A673 (cell line): Measurements from ENCODE around the gene PEX14. TPM values are rescaled to one million over a fixed set of nuclear protein-coding genes. Genes with fewer than 3 reads are reported as not detected.

Source experiments
- BruUV-seq: library from RNA; stranded (reverse); fragments of 400-500 nt; replicated peaks from 2 replicates; lab custom pipeline; 2021; lab: Mats Ljungman, UMichigan
- CTCF ChIA-PET: fragments of 300-600 bp; sonication (Branson Sonifier 250); formaldehyde crosslinking; loops from one replicate; lab custom pipeline; 2022; ENCODE audit warnings: antibody characterized with exemption; lab: Charles Lee
- POLR2A ChIA-PET: fragments of 300-600 bp; sonication (Branson Sonifier 250); formaldehyde crosslinking; loops from one replicate; lab custom pipeline; 2022; ENCODE audit warnings: antibody characterized with exemption; ENCODE audit not compliant: low non-redundant PET; lab: Charles Lee
- DNase-seq: peaks from one replicate; pipeline ENCODE4 v3.0.0-alpha.2; 2015; ENCODE audit warnings: low spot score
- H3K27ac ChIP-seq: fragments of 200-600 bp; sonication (generic); 2 replicates; pipeline ENCODE4 v1.5.1; 2016; ENCODE audit warnings: mixed run types, low read depth, mild to moderate bottlenecking, mixed read lengths, antibody characterized with exemption, low read length; ENCODE audit not compliant: poor library complexity, severe bottlenecking
- H3K27me3 ChIP-seq: fragments of 200-600 bp; sonication (generic); replicated peaks from 2 replicates; pipeline ENCODE4 v1.6.1; 2017; ENCODE audit warnings: mixed run types, low read depth, mild to moderate bottlenecking, mixed read lengths, antibody characterized with exemption, low read length; ENCODE audit not compliant: insufficient read depth, poor library complexity
- H3K36me3 ChIP-seq: fragments of 200-600 bp; sonication (generic); 2 replicates; pipeline ENCODE4 v1.6.1; 2016; ENCODE audit warnings: mixed run types, mild to moderate bottlenecking, mixed read lengths, antibody characterized with exemption, low read length; ENCODE audit not compliant: insufficient read depth, poor library complexity, severe bottlenecking
- H3K4me1 ChIP-seq: fragments of 200-600 bp; sonication (generic); 2 replicates; pipeline ENCODE4 v1.6.1; 2017; ENCODE audit warnings: mixed run types, mild to moderate bottlenecking, mixed read lengths, antibody characterized with exemption, low read length; ENCODE audit not compliant: insufficient read depth, poor library complexity, severe bottlenecking
- H3K4me3 ChIP-seq: fragments of 200-600 bp; sonication (generic); 2 replicates; pipeline ENCODE4 v1.5.1; 2016; ENCODE audit warnings: low read depth, mixed run types, mild to moderate bottlenecking, mixed read lengths, low read length; ENCODE audit not compliant: poor library complexity, severe bottlenecking
- H3K9me3 ChIP-seq: fragments of 200-600 bp; sonication (generic); 2 replicates; pipeline ENCODE4 v1.6.1; 2016; ENCODE audit warnings: mixed run types, low read depth, mild to moderate bottlenecking, mixed read lengths, antibody characterized with exemption, low read length; ENCODE audit not compliant: poor library complexity, severe bottlenecking
- CTCF ChIP-seq: fragments of 300-800, 200-600 bp; sonication (generic); conservative IDR thresholded peaks from 2 replicates; pipeline ENCODE4 v1.5.1; 2017; ENCODE audit warnings: low read depth, mild to moderate bottlenecking, antibody characterized with exemption, low read length, moderate library complexity, mixed read lengths
- EZH2 ChIP-seq: fragments of 200-600 bp; sonication (generic); IDR thresholded peaks from 2 replicates; pipeline ENCODE4 v1.6.1; 2017; ENCODE audit warnings: borderline replicate concordance, low read depth, mild to moderate bottlenecking, mixed read lengths, antibody characterized with exemption, low read length; ENCODE audit not compliant: poor library complexity, severe bottlenecking
- intact Hi-C: fragments of 100-400 bp; cut with micrococcal nuclease; formaldehyde crosslinking; loops from one replicate; pipeline ENCODE4 v1.10.0; 2022; ENCODE audit not compliant: unreplicated experiment
- total RNA-seq: library from RNA; stranded (reverse); gene quantifications from 2 replicates; pipeline ENCODE4 v1.2.3, GENCODE V29; 2021

The PEX14 gene
- total RNA-seq, 1 experiment from 2014 or later = 26.8 TPM

- TF ChIP-seq CTCF = no peak
- no TSS peak for BruUV-seq
- H3K27me3 ChIP-seq = no peaks in the 10 kb centered on the region
- H3K36me3 ChIP-seq = no peaks in the 10 kb centered on the region
- no peak for DNase-seq
- no peak overlapping the region for H3K27ac ChIP-seq
- ChIA-PET CTCF (no interaction called here), POLR2A (no interaction called here)
- H3K9me3 ChIP-seq = no peaks in the 10 kb centered on the region
- peaks cover 4% of the 10 kb centered on the region for H3K4me1 ChIP-seq
- intact Hi-C loops = no loop called here
- no peak overlapping the region for H3K4me3 ChIP-seq
Measured at GRCh38 chr1:10589074-10589473, 114.3 kb downstream of the PEX14 start.

- peaks cover 4% of the 10 kb centered on the region for H3K4me1 ChIP-seq
- CTCF ChIA-PET = no interaction called here
- POLR2A ChIA-PET = no interaction called here
Measured at GRCh38 chr1:10591010-10591409, 116.3 kb downstream of the PEX14 start.

GRCh38 chr1:10592373-10592772 lies 117.6 kb downstream of the PEX14 start:
- no peak overlapping the region for H3K27ac ChIP-seq
- TF ChIP-seq EZH2 (no peak), CTCF (no peak)
- no peaks in the 10 kb centered on the region for H3K27me3 ChIP-seq
- ChIA-PET POLR2A (no interaction called here), CTCF (no interaction called here)
- no TSS peak for BruUV-seq
- H3K4me3 ChIP-seq = no peak overlapping the region
- intact Hi-C loops = no loop called here
- peaks cover 4% of the 10 kb centered on the region for H3K4me1 ChIP-seq
- H3K9me3 ChIP-seq = no peaks in the 10 kb centered on the region
- H3K36me3 ChIP-seq = no peaks in the 10 kb centered on the region
- DNase-seq = no peak

More at GRCh38 chr1:10591010-10591409, 116.3 kb downstream of the PEX14 start:
- H3K36me3 ChIP-seq = no peaks in the 10 kb centered on the region
- TF ChIP-seq CTCF (no peak), EZH2 (no peak)
- no peaks in the 10 kb centered on the region for H3K27me3 ChIP-seq
- DNase-seq = no peak
- no peak overlapping the region for H3K4me3 ChIP-seq
- H3K27ac ChIP-seq = no peak overlapping the region
- no TSS peak for BruUV-seq
- H3K9me3 ChIP-seq = no peaks in the 10 kb centered on the region
- intact Hi-C loops = no loop called here
